H9 (cell line): ENCODE results near the gene CFAP107. TPM values are rescaled to one million over a fixed set of nuclear protein-coding genes. Genes with fewer than 3 reads are reported as not detected.

ENCODE experiments used
- DNase-seq: peaks from one replicate; pipeline ENCODE4 v3.0.0-alpha.2; 2017
- H2AFZ ChIP-seq: one replicate; pipeline ENCODE4 v1.6.1; 2013; ENCODE audit warnings: mild to moderate bottlenecking, low read length, control low read depth, moderate library complexity
- H2AK5ac ChIP-seq: 2 replicates; pipeline ENCODE4 v1.6.1; 2013; ENCODE audit warnings: low read length, control low read depth, mixed read lengths; ENCODE audit not compliant: insufficient read length
- H2BK120ac ChIP-seq: one replicate; pipeline ENCODE4 v1.6.1; 2013; ENCODE audit warnings: low read depth, mild to moderate bottlenecking, low read length, control low read depth, inconsistent platforms; ENCODE audit not compliant: poor library complexity, severe bottlenecking
- H2BK12ac ChIP-seq: 2 replicates; pipeline ENCODE4 v1.6.1; 2013; ENCODE audit warnings: low read length, control low read depth, mixed read lengths, low read depth; ENCODE audit not compliant: insufficient read length
- H2BK15ac ChIP-seq: 2 replicates; pipeline ENCODE4 v1.6.1; 2013; ENCODE audit warnings: low read depth, low read length, control low read depth
- H2BK20ac ChIP-seq: one replicate; pipeline ENCODE4 v1.6.1; 2013; ENCODE audit warnings: low read depth, mild to moderate bottlenecking, low read length, control low read depth, inconsistent platforms; ENCODE audit not compliant: poor library complexity, severe bottlenecking
- H2BK5ac ChIP-seq: 2 replicates; pipeline ENCODE4 v1.6.1; 2013; ENCODE audit warnings: low read length, control low read depth, mixed read lengths; ENCODE audit not compliant: insufficient read length
- H3K14ac ChIP-seq: 2 replicates; pipeline ENCODE4 v1.6.1; 2013; ENCODE audit warnings: low read length, control low read depth; ENCODE audit not compliant: insufficient read depth
- H3K18ac ChIP-seq: 2 replicates; pipeline ENCODE4 v1.6.1; 2013; ENCODE audit warnings: low read depth, mild to moderate bottlenecking, mixed read lengths, low read length, control low read depth; ENCODE audit not compliant: insufficient read length
- H3K23ac ChIP-seq: 2 replicates; pipeline ENCODE4 v1.6.1; 2013; ENCODE audit warnings: low read length, control low read depth, mixed read lengths, low read depth; ENCODE audit not compliant: insufficient read length
- H3K23me2 ChIP-seq: 2 replicates; pipeline ENCODE4 v1.6.1; 2013; ENCODE audit warnings: low read depth, mild to moderate bottlenecking, mixed read lengths, low read length, control low read depth; ENCODE audit not compliant: insufficient read length, poor library complexity, severe bottlenecking
- H3K27ac ChIP-seq: 2 replicates; pipeline ENCODE4 v1.5.1; 2013; ENCODE audit warnings: low read length, control low read depth, mixed read lengths, low read depth; ENCODE audit not compliant: insufficient read length
- H3K27me3 ChIP-seq: 2 replicates; pipeline ENCODE4 v1.6.1; 2013; ENCODE audit warnings: low read length, control low read depth, inconsistent platforms; ENCODE audit not compliant: insufficient read depth
- H3K4ac ChIP-seq: 2 replicates; pipeline ENCODE4 v1.6.1; 2013; ENCODE audit warnings: low read depth, mild to moderate bottlenecking, control low read depth, inconsistent platforms, low read length, moderate library complexity
- H3K4me1 ChIP-seq: 2 replicates; pipeline ENCODE4 v1.6.1; 2013; ENCODE audit warnings: low read length, control low read depth, inconsistent platforms; ENCODE audit not compliant: insufficient read depth
- H3K4me2 ChIP-seq: 2 replicates; pipeline ENCODE4 v1.6.1; 2013; ENCODE audit warnings: low read length, control low read depth, mixed read lengths; ENCODE audit not compliant: insufficient read length, insufficient read depth
- H3K56ac ChIP-seq: 2 replicates; pipeline ENCODE4 v1.6.1; 2013; ENCODE audit warnings: low read depth, mild to moderate bottlenecking, mixed read lengths, low read length, control low read depth; ENCODE audit not compliant: insufficient read length
- H3K79me1 ChIP-seq: 2 replicates; pipeline ENCODE4 v1.6.1; 2013; ENCODE audit warnings: low read depth, mild to moderate bottlenecking, moderate library complexity, low read length, control low read depth, inconsistent platforms; ENCODE audit not compliant: insufficient read depth, poor library complexity, severe bottlenecking
- H3K79me2 ChIP-seq: 2 replicates; pipeline ENCODE4 v1.6.1; 2013; ENCODE audit warnings: low read length, control low read depth, inconsistent platforms; ENCODE audit not compliant: insufficient read depth
- H3K9ac ChIP-seq: 2 replicates; pipeline ENCODE4 v1.6.1; 2013; ENCODE audit warnings: low read length, control low read depth, mixed read lengths; ENCODE audit not compliant: insufficient read length; ENCODE audit errors: extremely low read depth
- H3K9me3 ChIP-seq: one replicate; pipeline ENCODE4 v1.6.1; 2013; ENCODE audit warnings: low read depth, low read length, inconsistent platforms; ENCODE audit not compliant: control insufficient read depth
- H3T11ph ChIP-seq: one replicate; pipeline ENCODE4 v1.6.1; 2013; ENCODE audit warnings: mild to moderate bottlenecking, low read length, control low read depth, inconsistent platforms
- H4K20me1 ChIP-seq: one replicate; pipeline ENCODE4 v1.6.1; 2013; ENCODE audit not compliant: control insufficient read depth, insufficient read length, insufficient read depth
- H4K5ac ChIP-seq: 2 replicates; pipeline ENCODE4 v1.6.1; 2013; ENCODE audit warnings: low read depth, mild to moderate bottlenecking, mixed read lengths, low read length, control low read depth; ENCODE audit not compliant: insufficient read length
- H4K8ac ChIP-seq: replicated peaks from 2 replicates; pipeline ENCODE4 v1.6.1; 2013; ENCODE audit warnings: low read length, control low read depth, mixed read lengths, low read depth; ENCODE audit not compliant: insufficient read length
- H4K91ac ChIP-seq: 2 replicates; pipeline ENCODE4 v1.6.1; 2013; ENCODE audit warnings: low read depth, mild to moderate bottlenecking, moderate library complexity, mixed read lengths, low read length, control low read depth; ENCODE audit not compliant: insufficient read length
- H3K27ac Mint-ChIP-seq, 3 experiments: 2 replicates in 2 of 3; 3 replicates in 1 of 3; pipeline ENCODE4 v1.8.0; 2020 to 2021; ENCODE audit warnings: mixed read lengths in 3 of 3, mild to moderate bottlenecking in 1 of 3, moderate library complexity in 1 of 3
- H3K27me3 Mint-ChIP-seq: 2 replicates; pipeline ENCODE4 v1.8.0; 2021; ENCODE audit warnings: low read depth, mild to moderate bottlenecking, moderate library complexity, mixed read lengths
- H3K36me3 Mint-ChIP-seq, 3 experiments: 2 replicates in 2 of 3; 3 replicates in 1 of 3; pipeline ENCODE4 v1.8.0; 2020 to 2021; ENCODE audit warnings: low read depth in 3 of 3, mixed read lengths in 3 of 3; ENCODE audit not compliant: insufficient read depth in 1 of 3
- H3K4me1 Mint-ChIP-seq, 2 experiments: 2 replicates each; pipeline ENCODE4 v1.8.0; 2020; ENCODE audit warnings: mixed read lengths in 2 of 2
- H3K4me3 Mint-ChIP-seq, 2 experiments: 2 replicates in 1 of 2; 3 replicates in 1 of 2; pipeline ENCODE4 v1.8.0; 2020 to 2021; ENCODE audit warnings: mild to moderate bottlenecking in 2 of 2, mixed read lengths in 2 of 2, moderate library complexity in 1 of 2
- H3K9me3 Mint-ChIP-seq, 2 experiments: 2 replicates in 1 of 2; 3 replicates in 1 of 2; pipeline ENCODE4 v1.8.0; 2020; ENCODE audit warnings: mild to moderate bottlenecking in 2 of 2, mixed read lengths in 2 of 2, moderate library complexity in 1 of 2
- CTCF ChIP-seq: fragments of 200-600 bp; sonication (generic); conservative IDR thresholded peaks from 3 replicates; pipeline ENCODE4 v1.8.0; 2021; ENCODE audit warnings: antibody characterized with exemption, mild to moderate bottlenecking
- WGBS: extraction: QIAGEN DNeasy Blood & Tissue Kit; methylation state at CpG from one replicate; pipeline ENCODE4 v1.1.7; 2013; ENCODE audit warnings: missing lambda C conversion rate, low lambda C conversion rate, mixed read lengths; ENCODE audit not compliant: insufficient read length; ENCODE audit errors: extremely low coverage; 5-methylcytosine and 5-hydroxymethylcytosine counted together
- total RNA-seq: library from RNA; stranded (reverse); gene quantifications from 2 replicates; pipeline ENCODE4 v1.2.1, GENCODE V29; 2021

CFAP107 gene
- total RNA-seq, 1 experiment from 2014 or later: not detected

GRCh38 chr1:12778061-12778460 is 32.1 kb downstream of the CFAP107 start:
- Mint-ChIP-seq H3K9me3 (peaks cover 0 to under 1% of the 10 kb centered on the region in 2 experiments; a peak in 3 of 5 replicates), H3K4me3 (no peak overlapping the region), H3K36me3 (no peaks in the 10 kb centered on the region), H3K27me3 (peaks cover 11% of the 10 kb centered on the region), H3K4me1 (peaks cover 5 to 8% of the 10 kb centered on the region in 2 experiments), H3K27ac (no peak overlapping the region; a peak in 1 of 7 replicates)
- no peak overlapping the region for H3K56ac ChIP-seq
- H2BK15ac ChIP-seq: no peak overlapping the region
- H2BK12ac ChIP-seq: no peak overlapping the region
- no peaks in the 10 kb centered on the region for H3K9me3 ChIP-seq
- no peak overlapping the region for H3K4me2 ChIP-seq
- no peak overlapping the region for H4K8ac ChIP-seq
- no peak overlapping the region for H3K23ac ChIP-seq
- H3K27me3 ChIP-seq: no peaks in the 10 kb centered on the region
- H3T11ph ChIP-seq: no peak overlapping the region
- H2BK5ac ChIP-seq: no peak overlapping the region
- H2BK120ac ChIP-seq: no peak overlapping the region
- no peak for DNase-seq
- H3K14ac ChIP-seq: no peak overlapping the region
- H3K79me2 ChIP-seq: 0 out of 2 replicates have a peak, but pooled peaks cover 2% of the 10 kb centered on the region
- no peaks in the 10 kb centered on the region for H3K23me2 ChIP-seq
- H3K4ac ChIP-seq: no peak overlapping the region
- H2BK20ac ChIP-seq: no peak overlapping the region
- H3K79me1 ChIP-seq: no peaks in the 10 kb centered on the region
- no peak overlapping the region for H3K9ac ChIP-seq
- no peak overlapping the region for H3K18ac ChIP-seq
- H4K91ac ChIP-seq: no peak overlapping the region
- H2AK5ac ChIP-seq: no peak overlapping the region
- no CpG with 5 or more reads among the region's 4 CpGs for WGBS
- H4K20me1 ChIP-seq: no peaks in the 10 kb centered on the region
- TF ChIP-seq CTCF: no peak
- no peaks in the 10 kb centered on the region for H3K4me1 ChIP-seq
- no peak overlapping the region for H3K27ac ChIP-seq
- H4K5ac ChIP-seq: no peak overlapping the region
- no peak overlapping the region for H2AFZ ChIP-seq
